Measurements from ENCODE around the gene INSM1. TPM values are rescaled to one million over a fixed set of nuclear protein-coding genes. Genes with fewer than 3 reads are reported as not detected.
A peak's percentile ranks its signal among the peaks of the same experiment; 100 is the strongest.

Gene INSM1
- total RNA-seq: not detected in 3 replicates
- long read RNA-seq: 0 reads

- TF ChIP-seq CTCF (IDR thresholded peaks at IDR 0.05): no peak
- Mint-ChIP-seq H3K36me3 (ENCODE audit: low read depth) (no peaks in the 10 kb centered on the region), H3K4me3 (ENCODE audit: unreplicated experiment) (peak within 1 kb of the TSS; percentile 49), H3K9me3 (ENCODE audit: low read depth) (no peaks in the 10 kb centered on the region), H3K27me3 (ENCODE audit: low read depth) (peaks cover 62% of the 10 kb centered on the region), H3K4me1 (ENCODE audit: low read depth) (peaks cover 14% of the 10 kb centered on the region), H3K27ac (ENCODE audit: unreplicated experiment) (no peak within 1 kb of the TSS)
- DNase-seq (ENCODE audit: low spot score): no peak
These were observed at the start of gene INSM1 for GRCh38 chr20:20367575-20368417. Gene INSM1, plus strand, starts transcription at chr20:20368104. Its CDS starts 164 bp downstream, at chr20:20368268.

GRCh38 chr20:20318365-20319161 is 49.3 kb upstream of the INSM1 start:
- no peaks in the 10 kb centered on the region for H3K36me3 Mint-ChIP-seq (ENCODE audit: low read depth)
- peaks cover 5% of the 10 kb centered on the region for H3K9me3 Mint-ChIP-seq (ENCODE audit: low read depth)
- no peak overlapping the region for H3K4me3 Mint-ChIP-seq (ENCODE audit: unreplicated experiment)
- no peaks in the 10 kb centered on the region for H3K27me3 Mint-ChIP-seq (ENCODE audit: low read depth)
- no peak for TF ChIP-seq CTCF (IDR thresholded peaks at IDR 0.05)
- DNase-seq (ENCODE audit: low spot score): no peak
- H3K4me1 Mint-ChIP-seq (ENCODE audit: low read depth): no peaks in the 10 kb centered on the region
- H3K27ac Mint-ChIP-seq (ENCODE audit: unreplicated experiment): no peak overlapping the region

GRCh38 chr20:20321134-20321533 is 46.8 kb upstream of the INSM1 start:
- no peak for TF ChIP-seq CTCF (IDR thresholded peaks at IDR 0.05)
- no peak overlapping the region for H3K27ac Mint-ChIP-seq (ENCODE audit: unreplicated experiment)
- H3K4me3 Mint-ChIP-seq (ENCODE audit: unreplicated experiment): no peak overlapping the region
- no peak for DNase-seq (ENCODE audit: low spot score)
- H3K9me3 Mint-ChIP-seq (ENCODE audit: low read depth): peaks cover 5% of the 10 kb centered on the region
- H3K27me3 Mint-ChIP-seq (ENCODE audit: low read depth): peaks cover 9% of the 10 kb centered on the region
- no peaks in the 10 kb centered on the region for H3K4me1 Mint-ChIP-seq (ENCODE audit: low read depth)
- no peaks in the 10 kb centered on the region for H3K36me3 Mint-ChIP-seq (ENCODE audit: low read depth)

GRCh38 chr20:20321917-20322316 is 46.0 kb upstream of the INSM1 start:
- TF ChIP-seq CTCF (IDR thresholded peaks at IDR 0.05): no peak
- no peaks in the 10 kb centered on the region for H3K36me3 Mint-ChIP-seq (ENCODE audit: low read depth)

GRCh38 chr20:20322912-20323311 is 45.0 kb upstream of the INSM1 start:
- H3K4me3 Mint-ChIP-seq (ENCODE audit: unreplicated experiment): no peak overlapping the region

More at GRCh38 chr20:20321917-20322316, 46.0 kb upstream of the INSM1 start:
- H3K9me3 Mint-ChIP-seq (ENCODE audit: low read depth): peaks cover 5% of the 10 kb centered on the region
- DNase-seq (ENCODE audit: low spot score): no peak
- no peaks in the 10 kb centered on the region for H3K4me1 Mint-ChIP-seq (ENCODE audit: low read depth)
- peaks cover 9% of the 10 kb centered on the region for H3K27me3 Mint-ChIP-seq (ENCODE audit: low read depth)
- H3K4me3 Mint-ChIP-seq (ENCODE audit: unreplicated experiment): no peak overlapping the region
- no peak overlapping the region for H3K27ac Mint-ChIP-seq (ENCODE audit: unreplicated experiment)

More at GRCh38 chr20:20322912-20323311, 45.0 kb upstream of the INSM1 start:
- no peak for TF ChIP-seq CTCF (IDR thresholded peaks at IDR 0.05)
- peaks cover 9% of the 10 kb centered on the region for H3K27me3 Mint-ChIP-seq (ENCODE audit: low read depth)
- H3K27ac Mint-ChIP-seq (ENCODE audit: unreplicated experiment): no peak overlapping the region
- no peaks in the 10 kb centered on the region for H3K36me3 Mint-ChIP-seq (ENCODE audit: low read depth)
- H3K9me3 Mint-ChIP-seq (ENCODE audit: low read depth): peaks cover 5% of the 10 kb centered on the region
- no peak for DNase-seq (ENCODE audit: low spot score)
- no peaks in the 10 kb centered on the region for H3K4me1 Mint-ChIP-seq (ENCODE audit: low read depth)
